NCI-H345 treated with DMSO at 0.1 percent for 48 hours (cell line): ENCODE data around the gene FMN1.

ENCODE experiments used
- DNase-seq: peaks from one replicate; lab custom pipeline; 2025; ENCODE audit not compliant: unreplicated experiment; lab: John Stamatoyannopoulos, UW

The FMN1 gene

DNA sequence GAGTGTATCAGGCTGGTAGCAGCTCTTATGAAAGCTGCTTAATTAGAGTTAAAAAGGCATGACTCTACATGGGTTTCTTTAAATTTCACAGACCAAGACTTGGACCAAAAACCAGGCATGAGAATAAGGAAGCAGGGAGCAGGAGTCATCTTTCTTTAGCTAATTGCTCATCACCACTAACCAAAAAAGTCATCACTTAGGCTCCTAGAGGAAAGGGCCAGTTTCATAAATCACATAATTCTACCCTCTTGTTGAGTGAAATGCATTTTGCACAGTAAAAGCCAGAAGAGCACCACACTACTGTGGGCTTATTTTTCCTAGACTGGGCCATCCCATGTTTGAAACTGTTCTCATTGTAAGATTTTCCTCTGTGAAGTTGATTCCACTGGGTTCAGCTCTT, 301.1 kb downstream of the FMN1 start:
- no peak for DNase-seq

DNA sequence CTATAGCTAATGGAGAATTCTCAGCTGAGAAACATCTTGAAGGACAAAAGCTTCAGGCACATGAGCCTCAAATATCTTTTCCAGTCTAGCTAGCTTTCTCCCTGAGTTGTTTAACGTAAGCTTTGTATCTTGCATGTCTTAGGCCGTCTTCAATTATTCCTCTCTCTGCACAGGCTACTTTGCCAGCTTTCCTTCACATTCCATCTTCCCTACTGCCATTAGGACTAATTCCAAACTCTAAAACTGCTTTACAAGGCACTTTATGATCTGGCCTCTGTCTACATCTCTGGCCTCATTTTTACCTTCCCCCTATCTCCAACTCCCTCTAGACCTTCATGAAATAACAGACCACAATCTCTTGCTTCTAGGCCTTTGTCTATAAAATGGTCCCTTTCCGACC, 305.3 kb downstream of the FMN1 start:
- DNase-seq = no peak

DNA sequence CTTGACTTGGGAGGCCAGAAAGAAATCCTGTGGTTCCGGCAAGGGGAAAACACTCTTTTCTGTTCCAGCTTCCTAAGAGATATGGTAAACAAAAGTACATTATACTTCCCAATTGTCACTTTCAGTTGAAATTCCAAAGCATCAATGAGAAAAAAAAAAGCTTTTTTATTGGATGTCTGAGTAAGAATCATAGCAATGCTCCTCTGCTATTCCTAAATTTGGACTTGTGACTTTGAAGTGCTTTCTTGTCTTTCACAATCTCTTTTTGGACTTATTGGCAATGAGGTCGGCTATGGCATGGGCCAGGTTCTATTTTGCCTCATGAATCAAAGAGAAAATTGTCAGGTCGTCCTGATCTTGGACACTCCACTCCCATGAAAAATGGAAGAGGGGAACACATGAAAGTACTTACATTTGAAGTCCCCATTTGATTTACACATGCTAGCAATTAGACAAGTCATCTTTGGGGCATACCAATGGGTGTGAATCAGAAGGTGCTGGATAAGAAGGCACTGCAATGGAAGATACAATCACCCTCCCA, 306.2 kb downstream of the FMN1 start:
- no peak for DNase-seq

DNA sequence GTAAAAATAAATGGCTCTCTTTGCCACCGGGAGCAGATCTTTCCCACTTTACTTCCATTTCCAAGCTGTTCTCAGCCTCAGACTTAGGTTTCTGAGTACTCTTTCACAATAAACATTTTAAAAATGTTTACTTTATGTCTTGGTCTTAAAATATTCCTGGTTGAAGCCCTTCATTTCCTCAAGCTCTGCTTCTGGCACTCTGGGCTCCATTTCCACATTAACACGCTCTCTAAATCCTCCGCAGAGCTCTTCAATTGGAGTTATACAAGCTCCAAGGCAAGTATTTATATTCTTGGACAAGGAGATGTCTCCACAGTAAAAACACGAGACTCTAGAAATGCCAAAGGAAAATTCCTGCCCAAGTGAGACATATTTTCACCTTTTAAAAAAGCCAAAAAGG, 307.4 kb downstream of the FMN1 start:
- no peak for DNase-seq

DNA sequence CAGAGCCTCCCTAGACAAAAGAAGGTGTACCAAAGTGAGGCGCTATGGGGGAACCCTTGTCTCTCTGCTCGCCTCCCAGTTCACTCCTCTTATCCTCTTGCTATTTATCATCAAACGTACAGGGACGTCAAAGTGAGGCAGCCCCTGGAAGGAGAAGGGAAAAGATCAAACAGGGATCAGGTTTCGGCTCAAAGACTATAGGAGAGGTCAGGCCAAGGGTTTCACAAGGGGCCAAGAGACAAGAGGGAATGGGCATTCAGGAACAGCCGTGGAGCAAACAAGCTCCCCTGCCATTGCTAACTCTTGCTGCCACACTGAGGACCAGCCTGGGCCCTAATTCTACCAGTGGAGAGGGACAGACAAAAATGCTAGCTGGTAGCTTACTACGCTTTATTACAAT, 308.1 kb downstream of the FMN1 start:
- no peak for DNase-seq

DNA sequence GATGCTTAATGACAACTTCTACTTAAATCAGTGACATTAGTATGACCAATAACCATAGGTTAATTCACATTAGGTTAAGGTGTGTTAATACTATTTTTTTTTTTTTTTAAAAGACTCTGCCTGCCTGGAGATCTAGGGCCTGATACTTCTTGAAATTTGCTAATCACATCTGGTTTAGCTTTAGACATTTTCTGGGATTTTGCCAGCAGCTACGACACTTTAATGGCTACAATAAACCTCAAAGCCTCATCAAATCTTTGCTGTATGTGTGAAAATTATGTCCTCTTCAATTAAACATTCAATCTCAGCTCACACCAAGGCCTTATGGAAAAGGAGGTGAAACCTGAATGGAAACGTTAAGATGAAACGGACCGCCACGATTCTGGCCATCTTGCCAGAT, 308.8 kb downstream of the FMN1 start:
- DNase-seq = no peak

DNA sequence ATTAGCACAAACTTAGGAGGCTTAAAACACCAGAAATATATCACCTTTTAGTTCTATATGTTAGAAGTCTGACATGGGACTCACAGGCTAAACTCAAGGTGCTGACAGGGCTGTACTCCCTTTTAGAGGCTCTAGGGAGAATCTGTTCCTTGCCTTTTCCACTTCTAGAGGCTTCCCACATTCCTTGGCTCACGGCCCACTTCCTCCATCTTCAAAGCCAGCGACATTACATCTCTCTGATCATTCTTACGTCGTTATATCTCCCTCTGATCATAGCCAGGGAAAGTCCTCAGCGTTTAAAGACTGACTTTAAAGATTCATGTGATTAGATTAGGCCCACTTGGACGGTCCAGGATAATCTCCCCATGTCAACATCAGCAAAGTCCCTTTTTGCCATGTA, 310.4 kb downstream of the FMN1 start:
- DNase-seq = no peak

DNA sequence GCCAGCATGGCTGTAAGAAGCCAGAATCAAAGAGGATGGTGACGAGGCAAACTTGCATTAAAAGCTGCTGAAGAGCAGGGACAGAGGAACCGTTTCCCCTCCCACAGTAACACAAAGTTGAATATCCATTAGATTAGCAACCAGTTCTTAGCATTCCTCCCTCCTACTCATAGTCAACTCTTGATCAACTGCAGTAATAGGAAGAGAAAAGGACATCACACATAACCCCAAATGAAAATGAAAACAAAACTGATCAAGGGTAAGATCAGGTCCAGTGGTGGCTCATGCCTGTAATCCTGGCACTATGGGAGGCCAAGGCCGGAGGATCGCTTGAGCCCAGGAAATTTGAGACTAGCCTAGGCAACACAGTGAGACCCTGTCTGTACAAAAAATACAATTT, 311.6 kb downstream of the FMN1 start:
- DNase-seq = no peak

DNA sequence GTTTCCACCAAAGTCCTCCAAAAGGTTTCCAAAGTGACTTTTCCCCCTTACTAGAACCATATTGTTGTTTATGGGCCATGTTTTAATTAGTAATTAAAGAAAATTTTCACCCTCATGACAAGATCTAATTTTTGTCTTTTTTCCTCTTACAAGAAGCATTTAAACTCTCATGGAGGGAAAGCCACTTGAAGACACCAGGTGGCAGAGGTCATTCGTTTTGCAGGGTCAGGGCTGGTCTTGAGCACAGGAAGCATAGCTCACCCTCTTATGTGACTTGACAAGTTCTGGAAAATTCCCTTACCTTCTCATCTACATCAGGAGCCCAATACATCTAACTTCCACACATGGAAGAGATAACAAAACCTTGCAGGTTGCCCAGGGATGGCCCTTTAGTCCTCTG, 313.0 kb downstream of the FMN1 start:
- no peak for DNase-seq

DNA sequence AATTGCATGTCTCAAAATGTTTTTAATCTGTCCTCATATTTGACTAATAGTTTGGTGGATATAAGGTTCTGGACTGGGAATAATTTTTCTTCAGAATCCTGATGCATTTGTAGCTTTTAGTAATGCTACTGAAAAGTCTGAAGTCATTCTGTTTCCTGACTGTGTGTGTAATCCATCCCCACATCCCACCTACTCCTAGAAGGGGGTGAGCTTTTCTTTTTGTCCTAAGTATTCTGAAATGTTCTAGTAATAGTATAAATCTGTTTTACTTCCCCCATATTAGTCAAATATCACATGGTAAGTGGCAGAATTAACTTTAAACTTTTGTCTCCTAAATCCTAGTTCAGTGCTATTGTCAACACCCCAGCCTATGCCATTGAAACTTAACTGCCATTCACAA, 313.9 kb downstream of the FMN1 start:
- DNase-seq = no peak

DNA sequence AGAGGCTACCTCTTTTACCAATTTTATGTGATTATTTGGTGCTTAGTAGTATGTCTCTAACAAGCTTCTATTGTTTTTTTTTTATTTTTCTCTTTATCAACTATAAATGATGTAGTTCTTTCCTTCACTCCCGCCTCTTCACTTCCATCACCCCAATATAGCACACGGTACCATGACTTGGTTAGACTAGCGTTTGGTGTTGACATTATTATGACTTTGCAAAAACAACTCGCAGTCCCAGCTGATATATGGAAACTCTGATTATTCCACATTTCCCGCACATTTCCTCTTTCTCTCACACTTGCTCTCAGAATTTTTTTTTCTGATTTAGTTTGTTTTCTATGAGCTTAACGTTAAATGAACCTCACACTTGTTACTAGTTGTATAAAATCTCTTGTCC, 314.5 kb downstream of the FMN1 start:
- no peak for DNase-seq

DNA sequence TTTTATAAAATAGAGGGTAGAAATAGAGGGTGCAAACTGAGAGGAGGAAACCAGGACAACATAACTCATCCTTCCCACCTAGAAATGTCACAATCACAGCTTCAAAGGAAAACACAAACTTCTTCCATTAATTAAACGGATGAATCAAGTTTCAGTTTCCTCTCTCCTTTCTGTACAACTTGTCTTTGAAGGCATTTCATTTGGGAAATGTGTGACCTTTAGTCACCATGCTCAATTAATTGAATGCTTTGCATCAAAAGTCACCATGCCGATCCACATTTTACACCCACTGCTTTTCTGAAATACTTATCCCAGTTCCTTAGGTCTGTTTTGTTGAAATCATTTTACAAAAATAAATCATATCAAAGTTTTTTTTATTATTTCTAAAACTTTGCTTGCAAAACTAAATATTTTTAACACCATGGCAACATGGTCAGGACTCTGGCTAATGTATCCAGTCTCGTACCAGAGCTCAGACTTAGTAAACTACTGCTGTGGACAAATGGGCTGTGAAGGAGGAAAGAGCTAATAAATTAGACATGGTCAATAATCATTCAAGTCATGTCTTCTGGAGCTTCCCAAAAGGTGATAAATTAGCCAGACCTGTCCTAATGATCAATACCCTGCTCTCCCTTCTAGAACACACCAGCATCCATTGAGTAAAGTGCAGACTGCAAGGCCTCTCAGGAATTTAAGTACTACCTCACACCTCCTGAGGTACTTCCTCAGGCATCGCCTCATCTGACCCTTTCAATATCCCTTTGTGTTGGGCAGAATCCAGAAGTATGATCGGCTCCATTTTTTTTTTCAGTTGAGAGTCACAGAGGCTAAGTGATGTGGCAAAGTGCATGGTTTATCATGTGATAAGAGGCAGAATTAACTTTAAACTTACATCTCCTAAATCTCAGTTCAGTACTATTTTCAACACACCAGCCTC, 315.4 kb downstream of the FMN1 start:
- no peak for DNase-seq

DNA sequence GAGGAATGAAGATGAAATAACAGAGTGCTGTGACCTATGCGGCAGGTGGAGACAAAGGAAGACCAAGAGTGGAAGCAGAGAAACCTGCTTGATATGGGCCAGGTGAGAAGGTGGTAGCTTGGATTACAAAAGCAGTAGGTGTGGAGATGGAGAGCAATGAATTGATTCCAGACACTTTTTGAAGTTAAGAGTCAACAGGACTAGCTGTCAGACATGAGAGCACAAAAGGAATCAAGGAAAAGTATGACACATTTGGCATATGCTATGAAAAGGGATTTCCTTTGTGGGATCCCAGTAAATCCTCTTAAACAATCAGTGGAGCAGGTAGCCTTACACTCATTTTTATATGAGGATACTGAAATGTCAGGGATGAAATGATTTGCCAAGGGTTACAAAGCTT, 316.2 kb downstream of the FMN1 start:
- no peak for DNase-seq

DNA sequence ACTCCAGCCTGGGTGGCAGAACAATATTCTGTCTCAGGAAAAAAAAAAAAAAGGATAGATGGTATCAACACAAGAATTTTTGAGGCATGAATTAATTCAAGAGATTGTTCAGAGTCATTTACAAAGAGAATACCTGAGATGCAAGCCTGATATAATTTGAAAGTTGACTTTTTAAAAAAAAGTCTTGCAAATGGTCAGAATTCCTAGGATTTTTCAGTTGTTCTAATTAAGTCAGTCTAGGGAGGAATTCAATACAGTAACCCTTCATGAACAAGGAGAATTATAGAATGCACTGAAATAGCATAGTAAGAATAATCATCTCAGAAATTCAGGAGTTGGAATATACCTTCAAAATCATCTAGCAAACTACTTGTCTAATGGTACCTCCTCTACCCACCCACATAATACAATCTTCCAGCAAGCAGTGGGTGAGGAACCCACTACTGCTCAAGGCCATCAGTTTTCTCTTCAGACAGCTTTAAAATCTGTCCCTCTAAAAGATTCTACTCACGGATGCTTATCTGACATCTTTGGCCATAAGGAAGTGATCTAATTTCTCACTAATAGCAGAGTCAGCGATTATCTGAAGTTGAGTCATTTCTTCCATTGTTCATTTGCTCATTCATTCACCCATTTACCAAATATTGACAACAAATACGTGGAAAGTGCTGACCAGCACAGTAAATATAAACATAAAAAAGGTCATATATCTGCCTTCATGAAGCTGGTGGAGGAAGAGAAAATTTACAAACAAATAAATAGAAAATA, 317.1 kb downstream of the FMN1 start:
- DNase-seq = no peak

DNA sequence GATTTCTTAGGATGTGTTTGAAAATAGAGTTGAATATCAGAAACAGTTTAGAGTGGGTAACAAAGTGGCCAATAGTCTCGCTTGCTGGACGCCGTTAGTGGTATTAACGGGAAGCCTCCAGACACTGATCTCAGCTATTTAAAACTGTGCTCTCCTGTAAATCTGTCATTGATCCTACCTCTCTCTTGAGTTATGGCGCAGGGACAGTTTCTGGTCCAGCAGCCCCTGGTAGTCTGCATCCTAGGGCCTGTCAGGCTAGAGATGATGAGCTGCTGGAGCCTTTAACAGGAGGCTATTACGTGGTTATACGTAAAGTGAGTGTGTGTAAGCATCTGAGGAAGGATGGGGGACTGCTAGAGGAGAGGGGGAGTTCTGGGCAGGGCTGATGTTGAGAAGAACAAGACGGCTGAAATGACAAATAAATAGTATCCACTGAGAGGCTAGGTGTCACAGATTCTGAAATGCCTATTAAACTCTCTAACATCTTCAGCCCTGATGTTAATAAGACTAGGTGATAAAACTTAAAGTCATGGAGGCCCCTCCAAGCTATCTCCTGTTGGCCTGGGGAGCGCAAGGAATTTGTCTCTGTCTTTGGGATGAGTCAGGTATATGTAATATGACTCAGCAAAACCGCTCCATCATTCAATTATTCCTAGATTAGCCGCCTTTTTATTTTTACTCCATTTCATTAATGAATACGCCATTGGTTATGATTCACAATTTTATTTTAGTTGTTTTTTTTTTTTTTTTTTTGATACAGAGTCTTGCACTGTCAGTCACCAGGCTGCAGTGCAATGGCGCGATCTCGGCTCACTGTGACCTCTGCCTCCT, 321.0 kb downstream of the FMN1 start:
- no peak for DNase-seq

DNA sequence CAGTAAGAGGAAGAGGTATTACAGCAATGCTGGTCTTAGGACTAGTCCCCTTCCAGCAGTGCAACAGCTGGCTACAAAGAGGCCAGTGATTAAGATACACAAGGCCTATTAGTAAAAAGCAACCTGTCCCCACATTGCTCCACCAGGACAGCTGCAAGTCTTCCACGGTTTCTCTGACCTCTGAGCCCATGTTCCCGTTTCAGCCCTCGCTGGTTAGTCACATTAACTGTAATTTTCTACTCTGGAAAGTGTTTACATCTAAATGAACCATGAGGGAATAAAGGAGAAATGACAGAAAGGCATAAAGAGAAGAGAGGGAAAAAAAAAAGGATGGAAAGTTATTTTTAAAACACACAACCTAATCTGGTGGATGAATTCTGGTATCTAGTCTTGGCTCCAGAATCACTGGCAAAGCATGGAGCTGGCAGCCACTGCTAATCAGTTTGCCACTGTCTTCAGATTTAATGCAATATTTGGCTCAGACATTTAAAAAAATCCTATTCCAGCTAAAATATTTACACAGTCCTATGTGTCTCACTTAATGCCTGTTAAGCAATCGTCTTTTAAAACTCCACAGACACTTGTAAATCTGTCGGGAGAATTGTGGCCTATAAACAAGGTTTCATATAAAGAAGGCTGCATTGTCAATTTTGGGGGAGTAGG, 321.8 kb downstream of the FMN1 start:
- DNase-seq = no peak

DNA sequence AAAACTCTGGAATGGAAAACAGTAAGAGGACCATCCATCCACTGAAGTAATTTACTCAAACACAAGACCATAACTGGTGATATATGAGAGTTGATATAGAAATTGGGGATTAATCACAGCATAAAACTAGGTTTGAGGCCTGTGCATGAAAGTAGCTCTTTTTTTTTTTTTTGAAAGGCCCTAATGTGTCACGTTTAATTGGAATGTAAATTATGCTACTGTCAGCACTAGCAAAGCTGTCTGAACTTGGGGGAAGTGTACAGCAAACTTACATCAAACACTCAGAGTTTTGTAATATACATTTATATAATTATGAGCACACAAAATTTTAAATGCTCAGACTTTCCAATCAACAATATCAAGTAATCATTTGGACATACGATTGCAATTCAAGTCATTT, 322.6 kb downstream of the FMN1 start:
- DNase-seq = no peak

DNA sequence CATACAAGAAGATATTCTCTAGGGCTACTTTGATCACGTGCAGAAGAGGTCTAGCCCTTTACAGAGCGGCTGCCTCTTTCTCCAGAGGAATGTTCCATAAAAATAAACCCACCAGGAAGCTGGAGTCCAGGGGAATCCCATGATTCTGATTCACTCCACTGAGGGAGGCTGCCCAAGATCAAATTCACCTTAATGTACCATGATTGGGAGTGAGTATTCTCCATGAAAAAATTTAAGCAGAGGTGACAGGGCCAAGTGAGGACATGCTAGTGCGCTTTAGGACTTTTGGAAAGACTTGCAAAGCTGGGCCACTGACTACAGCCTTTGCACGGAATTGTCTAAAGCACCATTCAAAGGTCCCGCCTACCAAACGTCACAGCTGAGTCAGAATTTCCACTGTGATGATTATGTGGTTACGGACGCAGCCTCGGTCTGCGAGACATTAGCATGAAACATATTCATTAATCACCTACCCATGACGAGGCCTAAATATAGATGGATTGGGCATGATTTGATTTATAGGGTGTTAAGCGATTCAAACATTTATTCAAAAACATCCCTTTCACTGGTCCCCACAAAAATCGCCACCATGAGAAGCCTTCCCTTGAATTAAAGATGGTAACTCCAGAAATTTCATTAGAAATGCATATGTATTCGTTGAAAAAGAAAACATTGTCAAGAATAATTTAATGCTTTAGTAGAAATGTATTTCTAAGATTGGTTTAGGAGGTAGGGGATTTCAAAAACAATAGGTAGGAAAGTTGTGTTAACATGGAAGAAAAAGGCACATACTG, 324.1 kb downstream of the FMN1 start:
- no peak for DNase-seq

DNA sequence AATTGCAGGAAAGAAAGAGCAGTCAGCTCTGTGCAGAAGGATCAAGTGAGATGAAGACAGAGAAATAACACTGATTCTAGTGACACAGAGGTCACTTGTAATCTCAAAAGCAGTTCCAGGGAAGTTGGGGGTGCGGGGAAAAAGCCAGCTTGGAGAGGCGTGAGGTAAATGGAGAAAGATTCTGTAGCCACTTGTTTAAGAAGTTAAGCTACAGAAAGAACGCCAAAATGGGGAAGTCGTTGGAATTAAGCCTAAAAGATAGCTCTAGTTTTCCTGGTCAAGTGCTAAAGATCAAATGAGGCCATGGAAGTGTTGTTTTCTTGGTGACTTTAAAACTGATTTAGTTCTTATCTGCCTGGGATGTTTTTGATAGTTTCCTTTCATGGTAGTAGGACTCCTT, 324.7 kb downstream of the FMN1 start:
- no peak for DNase-seq

DNA sequence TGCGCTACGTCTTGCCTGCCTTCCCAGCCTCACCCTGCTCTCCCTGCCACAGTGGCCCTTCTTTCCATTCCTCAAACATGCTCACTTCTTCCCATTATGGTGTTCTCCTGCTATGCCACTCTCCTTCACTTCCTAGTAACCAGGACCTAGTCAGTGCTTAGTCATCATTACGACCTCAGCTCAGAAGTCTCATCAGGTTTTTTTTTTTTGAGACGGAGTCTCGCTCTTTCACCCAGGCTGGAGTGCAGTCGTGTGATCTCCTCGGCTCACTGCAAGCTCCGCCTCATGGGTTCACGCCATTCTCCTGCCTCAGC, 327.2 kb downstream of the FMN1 start:
- DNase-seq = no peak
